Uterus (tissue), 4 donors: ENCODE data around the gene SLC22A23. TPM values are rescaled to one million over a fixed set of nuclear protein-coding genes. Genes with fewer than 3 reads are reported as not detected.
"Not testable (repeated sequence)": the region's sequence is repeated elsewhere in the genome, so short reads cannot be mapped to it uniquely, and the experiment has no call there.

Experiments
- DNase-seq, 2 donors: peaks; one replicate each; pipeline ENCODE4 v3.0.0-alpha.2; 2019 to 2020
- H3K27ac ChIP-seq, 2 donors: fragments of 200-600 bp; sonication (generic); 1 replicate in 1 of 2; 2 replicates in 1 of 2; pipeline ENCODE4 v1.5.1; 2016 to 2018
- H3K27me3 ChIP-seq, 2 donors: fragments of 200-600 bp; sonication (generic); one replicate each; pipeline ENCODE4 v1.5.1; 2018 to 2019; ENCODE audit warnings: control low read depth in 1 of 2
- H3K36me3 ChIP-seq, 2 donors: fragments of 200-600 bp; sonication (generic); one replicate each; pipeline ENCODE4 v1.5.1; 2019; ENCODE audit warnings: control low read depth in 1 of 2
- H3K4me1 ChIP-seq, 2 donors: fragments of 200-600 bp; sonication (generic); one replicate each; pipeline ENCODE4 v1.5.1; 2018 to 2019; ENCODE audit warnings: control low read depth in 1 of 2
- H3K4me3 ChIP-seq, 2 donors: fragments of 200-600 bp; sonication (generic); 1 replicate in 1 of 2; 2 replicates in 1 of 2; pipeline ENCODE4 v1.5.1; 2018 to 2019; ENCODE audit warnings: mild to moderate bottlenecking in 1 of 2
- H3K9me3 ChIP-seq, 2 donors: fragments of 200-600 bp; sonication (generic); one replicate each; pipeline ENCODE4 v1.5.1; 2019; ENCODE audit warnings: control low read depth in 1 of 2
- POLR2A ChIP-seq, 2 donors: fragments of 450-650 bp; IDR thresholded peaks; one replicate each; pipeline ENCODE4 v1.6.1; 2016; ENCODE audit warnings: antibody characterized with exemption in 2 of 2, mild to moderate bottlenecking in 1 of 2, moderate library complexity in 1 of 2
- intact Hi-C: fragments of 100-400 bp; cut with DNase I; formaldehyde crosslinking; loops from one replicate; pipeline ENCODE4 v1.15.1; 2023; ENCODE audit warnings: low total_unique reads
- total RNA-seq, 4 donors: library from RNA; depleted of rRNA in 3 of 4; stranded (reverse); fragments of >200 nt in 3 of 4; gene quantifications; one replicate each; pipeline versions ENCODE4 v1.1.0 to v1.2.4, GENCODE V29; 2014 to 2023
- TF ChIP-seq, protein P1 (sequence below), 4 experiments: fragments of 200-600 bp in 2 of 4; fragments of 450-650 bp in 2 of 4; sonication (generic) in 2 of 4; IDR thresholded peaks; one replicate each; pipeline ENCODE4 v1.5.1; 2016 to 2019; ENCODE audit warnings: antibody characterized with exemption in 4 of 4, mild to moderate bottlenecking in 2 of 4, moderate library complexity in 1 of 4
- donor health status: DM: yes; HTN: yes; CAD: no.

Gene SLC22A23
- total RNA-seq, 4 donors from 2014 or later: 5.4 to 27.6 (median 9.7) TPM

- no peaks in the 10 kb centered on the region for H3K9me3 ChIP-seq
- no peak overlapping the region for H3K4me3 ChIP-seq
- no peak overlapping the region for H3K27ac ChIP-seq
- TF ChIP-seq, protein P1, sequence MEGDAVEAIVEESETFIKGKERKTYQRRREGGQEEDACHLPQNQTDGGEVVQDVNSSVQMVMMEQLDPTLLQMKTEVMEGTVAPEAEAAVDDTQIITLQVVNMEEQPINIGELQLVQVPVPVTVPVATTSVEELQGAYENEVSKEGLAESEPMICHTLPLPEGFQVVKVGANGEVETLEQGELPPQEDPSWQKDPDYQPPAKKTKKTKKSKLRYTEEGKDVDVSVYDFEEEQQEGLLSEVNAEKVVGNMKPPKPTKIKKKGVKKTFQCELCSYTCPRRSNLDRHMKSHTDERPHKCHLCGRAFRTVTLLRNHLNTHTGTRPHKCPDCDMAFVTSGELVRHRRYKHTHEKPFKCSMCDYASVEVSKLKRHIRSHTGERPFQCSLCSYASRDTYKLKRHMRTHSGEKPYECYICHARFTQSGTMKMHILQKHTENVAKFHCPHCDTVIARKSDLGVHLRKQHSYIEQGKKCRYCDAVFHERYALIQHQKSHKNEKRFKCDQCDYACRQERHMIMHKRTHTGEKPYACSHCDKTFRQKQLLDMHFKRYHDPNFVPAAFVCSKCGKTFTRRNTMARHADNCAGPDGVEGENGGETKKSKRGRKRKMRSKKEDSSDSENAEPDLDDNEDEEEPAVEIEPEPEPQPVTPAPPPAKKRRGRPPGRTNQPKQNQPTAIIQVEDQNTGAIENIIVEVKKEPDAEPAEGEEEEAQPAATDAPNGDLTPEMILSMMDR (IDR thresholded peaks at IDR 0.05): no peak
- no peak for TF ChIP-seq POLR2A (IDR thresholded peaks at IDR 0.05)
- no peaks in the 10 kb centered on the region for H3K36me3 ChIP-seq
- no peak for DNase-seq
- intact Hi-C loops: no loop called here
- no peaks in the 10 kb centered on the region for H3K27me3 ChIP-seq
- no peaks in the 10 kb centered on the region for H3K4me1 ChIP-seq
These were observed 68.1 kb downstream of the SLC22A23 start for GRCh38 chr6:3388786-3389185.

DNA sequence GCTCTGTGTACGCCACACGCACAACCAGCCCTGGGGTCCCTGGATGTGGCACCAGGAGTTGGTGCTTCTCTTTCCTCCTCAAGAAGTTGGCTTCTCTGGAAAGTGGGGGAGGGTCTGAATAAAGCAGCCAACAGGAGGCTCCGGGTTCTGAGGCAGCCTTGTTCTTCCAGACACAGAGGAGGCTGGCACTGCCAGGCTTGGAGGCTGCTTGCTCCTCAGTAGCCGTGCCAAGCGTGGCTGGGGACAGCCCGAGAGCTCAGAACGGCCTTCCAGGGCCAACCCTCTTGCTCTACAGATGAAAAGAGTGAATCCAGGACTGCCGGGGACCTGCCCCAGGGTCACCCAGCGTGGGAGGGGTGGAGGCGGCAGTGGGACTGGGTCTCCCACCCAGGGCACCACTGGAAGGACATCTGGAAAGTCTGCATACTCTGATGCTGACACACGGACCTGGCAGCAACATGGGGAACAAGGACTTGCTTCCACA is 70.4 kb downstream of the SLC22A23 start:
- no peak overlapping the region for H3K27ac ChIP-seq
- TF ChIP-seq, protein P1 (IDR thresholded peaks at IDR 0.05): no peak
- TF ChIP-seq POLR2A (IDR thresholded peaks at IDR 0.05): no peak
- no peaks in the 10 kb centered on the region for H3K9me3 ChIP-seq
- no peaks in the 10 kb centered on the region for H3K27me3 ChIP-seq
- no peak for DNase-seq
- H3K4me1 ChIP-seq: no peaks in the 10 kb centered on the region
- no peaks in the 10 kb centered on the region for H3K36me3 ChIP-seq
- no peak overlapping the region for H3K4me3 ChIP-seq
- intact Hi-C loops: no loop called here

DNA sequence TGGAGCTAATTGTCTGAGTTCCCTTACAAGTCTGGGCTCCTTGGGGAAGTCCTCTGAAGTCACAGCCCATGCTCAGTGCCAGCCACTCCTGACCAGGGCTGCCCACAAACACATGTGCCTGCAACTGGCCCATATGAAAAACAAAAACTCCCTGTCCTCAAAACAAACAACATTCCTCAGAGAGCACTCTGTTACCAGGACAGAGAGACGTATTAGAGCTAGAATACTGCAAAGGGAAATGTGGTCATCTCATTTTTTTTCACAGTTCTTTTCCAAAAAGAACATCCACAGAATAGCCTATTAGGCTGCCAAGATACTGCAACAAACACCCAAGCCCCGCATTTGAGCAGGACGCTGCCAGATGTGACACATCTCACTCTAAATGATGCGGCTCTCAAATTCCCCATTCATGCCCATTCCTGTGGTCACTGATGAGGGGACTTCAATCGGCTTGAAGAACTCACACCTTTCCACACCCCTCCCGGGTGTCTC is 71.1 kb downstream of the SLC22A23 start:
- intact Hi-C loops: no loop called here
- Histone ChIP-seq H3K4me3 (no peak overlapping the region), H3K27ac (no peak overlapping the region), H3K9me3 (no peaks in the 10 kb centered on the region), H3K36me3 (no peaks in the 10 kb centered on the region), H3K27me3 (no peaks in the 10 kb centered on the region), H3K4me1 (no peaks in the 10 kb centered on the region)
- DNase-seq: no peak
- TF ChIP-seq, protein P1 (IDR thresholded peaks at IDR 0.05): no peak
- TF ChIP-seq POLR2A (IDR thresholded peaks at IDR 0.05): no peak

DNA sequence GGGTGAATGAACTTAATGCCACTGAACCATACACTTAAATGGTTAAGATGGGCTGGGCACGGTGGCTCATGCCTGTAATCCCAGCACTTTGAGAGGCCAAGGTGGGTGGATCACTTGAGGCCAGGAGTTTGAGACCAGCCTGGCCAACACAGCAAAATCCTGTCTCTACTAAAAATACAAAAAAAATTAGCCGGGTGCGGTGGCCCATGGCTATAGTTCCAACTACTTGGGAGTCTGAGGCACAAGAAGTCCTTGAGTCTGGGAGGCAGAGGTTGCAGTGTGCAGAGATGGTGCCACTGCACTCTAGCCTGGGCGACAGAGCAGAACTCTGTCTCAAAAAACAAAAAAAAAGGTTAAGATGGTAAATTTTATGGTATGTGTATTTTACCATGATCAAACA is 71.7 kb downstream of the SLC22A23 start:
- H3K9me3 ChIP-seq, intact Hi-C loops, H3K27me3 ChIP-seq, DNase-seq, H3K4me3 ChIP-seq, H3K4me1 ChIP-seq, H3K27ac ChIP-seq, H3K36me3 ChIP-seq: not testable (repeated sequence)

DNA sequence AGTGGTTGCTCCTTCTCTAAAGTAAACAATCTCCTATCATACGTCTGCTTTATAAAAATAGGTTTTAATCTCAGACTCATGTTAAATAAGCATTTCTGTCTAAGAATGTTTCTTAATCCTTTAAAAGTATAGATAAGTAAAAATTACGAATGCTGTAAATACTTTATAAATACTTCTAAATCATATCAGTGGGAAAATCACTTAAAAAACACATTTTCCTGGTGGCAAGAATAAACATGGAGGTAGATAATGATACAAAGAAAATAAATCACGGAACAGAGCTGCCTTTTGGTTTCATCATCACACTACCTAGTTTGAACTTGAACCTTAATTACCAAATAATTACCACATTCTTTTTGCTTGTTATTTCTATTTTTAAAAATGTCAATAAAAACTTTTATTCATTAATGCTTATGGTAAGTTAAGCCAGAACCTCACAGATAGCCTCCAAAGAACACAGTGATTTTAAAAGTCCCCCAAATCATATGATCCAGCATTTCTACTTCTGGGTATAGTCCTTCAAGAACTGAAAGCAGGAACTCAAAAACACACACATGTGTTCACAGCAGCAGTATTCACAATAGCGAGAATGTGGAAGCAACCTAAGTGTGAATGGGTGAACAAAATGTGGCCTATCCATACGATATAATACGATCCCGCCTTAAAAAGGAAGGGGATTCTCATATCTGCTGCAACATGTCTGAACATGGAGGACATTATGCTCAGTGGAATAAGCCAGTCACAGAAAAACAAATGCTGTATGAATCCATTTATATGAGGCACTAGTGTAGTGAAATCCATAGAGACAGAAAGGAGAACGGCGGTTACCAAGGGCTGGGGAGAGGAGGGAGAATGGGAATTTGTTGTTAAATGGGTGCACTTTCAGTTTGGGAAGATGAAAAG is 72.4 kb downstream of the SLC22A23 start:
- no peak for DNase-seq
- Histone ChIP-seq H3K4me3 (no peak overlapping the region), H3K27me3 (no peaks in the 10 kb centered on the region), H3K27ac (no peak overlapping the region), H3K4me1 (no peaks in the 10 kb centered on the region), H3K9me3 (no peaks in the 10 kb centered on the region), H3K36me3 (no peaks in the 10 kb centered on the region)
- intact Hi-C loops: no loop called here
- TF ChIP-seq POLR2A (IDR thresholded peaks at IDR 0.05): no peak
- TF ChIP-seq, protein P1 (IDR thresholded peaks at IDR 0.05): no peak
